Measurements from ENCODE around the gene MAP6D1.

The MAP6D1 gene

GRCh38 chr3:183825456-183826161 is at the start of gene MAP6D1:
MAP6D1 (minus strand) TSS chr3:183825577; CDS start chr3:183825547, 30 bp downstream.
- peak; percentile 35 to 58 for DNase-seq

GRCh38 chr3:183873914-183874313 is 48.5 kb upstream of the MAP6D1 start:
- no peak for DNase-seq

GRCh38 chr3:183871541-183871940 is 46.2 kb upstream of the MAP6D1 start:
- DNase-seq = no peak

- DNase-seq = no peak
Observed at GRCh38 chr3:183870563-183870962, 45.2 kb upstream of the MAP6D1 start.

GRCh38 chr3:183868796-183869195 is 43.4 kb upstream of the MAP6D1 start:
- no peak for DNase-seq

- DNase-seq = no peak
Observed at GRCh38 chr3:183862610-183863009, 37.2 kb upstream of the MAP6D1 start.

- DNase-seq = no peak
Observed at GRCh38 chr3:183857863-183858262, 32.5 kb upstream of the MAP6D1 start.

GRCh38 chr3:183854318-183855035 is 29.1 kb upstream of the MAP6D1 start:
- no peak for DNase-seq

- DNase-seq = no peak
Observed at GRCh38 chr3:183845608-183846288, 20.4 kb upstream of the MAP6D1 start.

- DNase-seq = no peak
Observed at GRCh38 chr3:183845090-183845489, 19.7 kb upstream of the MAP6D1 start.

- DNase-seq = no peak
Observed at GRCh38 chr3:183844606-183845005, 19.2 kb upstream of the MAP6D1 start.

GRCh38 chr3:183839751-183840150 is 14.4 kb upstream of the MAP6D1 start:
- DNase-seq = no peak

- DNase-seq = no peak
Observed at GRCh38 chr3:183837894-183838293, 12.5 kb upstream of the MAP6D1 start.

- DNase-seq = no peak
Observed at GRCh38 chr3:183837390-183837789, 12.0 kb upstream of the MAP6D1 start.

- no peak for DNase-seq
Observed at GRCh38 chr3:183833516-183833915, 8.1 kb upstream of the MAP6D1 start.

GRCh38 chr3:183830187-183830586 is 4.8 kb upstream of the MAP6D1 start:
- DNase-seq = no peak

GRCh38 chr3:183829466-183829865 is 4.1 kb upstream of the MAP6D1 start:
- no peak for DNase-seq

- no peak for DNase-seq
Observed at GRCh38 chr3:183828538-183828870, 3.1 kb upstream of the MAP6D1 start.

GRCh38 chr3:183827809-183828537 is 2.6 kb upstream of the MAP6D1 start:
- DNase-seq = no peak

- no peak for DNase-seq
Observed at GRCh38 chr3:183826448-183827250, 1.3 kb upstream of the MAP6D1 start.

- DNase-seq = peak in 1 of 2 donors; percentile 37
Observed at GRCh38 chr3:183824761-183825455, 469 bp downstream of the MAP6D1 start.

- DNase-seq = no peak
Observed at GRCh38 chr3:183823963-183824362, 1.4 kb downstream of the MAP6D1 start.
